Nephron progenitor cell (in vitro differentiated cells): Measurements from ENCODE around the gene PPP1R14C.

Experiments used
- DNase-seq: peaks from one replicate; pipeline ENCODE4 v3.0.0; 2021
- H3K27ac Mint-ChIP-seq: 2 replicates; pipeline ENCODE4 v1.8.0; 2021; ENCODE audit warnings: mild to moderate bottlenecking, moderate library complexity, mixed read lengths
- H3K27me3 Mint-ChIP-seq: 2 replicates; pipeline ENCODE4 v1.8.0; 2021; ENCODE audit warnings: mild to moderate bottlenecking, low read depth, mixed read lengths; ENCODE audit not compliant: poor library complexity
- H3K36me3 Mint-ChIP-seq: 2 replicates; pipeline ENCODE4 v1.8.0; 2021; ENCODE audit warnings: low read depth, mixed read lengths
- H3K4me1 Mint-ChIP-seq: 2 replicates; pipeline ENCODE4 v1.8.0; 2021; ENCODE audit warnings: mixed read lengths
- H3K4me3 Mint-ChIP-seq: 2 replicates; pipeline ENCODE4 v1.8.0; 2021; ENCODE audit warnings: mild to moderate bottlenecking, moderate library complexity, mixed read lengths
- H3K9me3 Mint-ChIP-seq: 2 replicates; pipeline ENCODE4 v1.8.0; 2021; ENCODE audit warnings: mild to moderate bottlenecking, moderate library complexity, mixed read lengths
- TF ChIP-seq, protein P1 (sequence below): fragments of 200-600 bp; sonication (generic); IDR thresholded peaks from 2 replicates; pipeline ENCODE4 v1.5.0; 2021; ENCODE audit warnings: antibody characterized with exemption

The PPP1R14C gene

DNA sequence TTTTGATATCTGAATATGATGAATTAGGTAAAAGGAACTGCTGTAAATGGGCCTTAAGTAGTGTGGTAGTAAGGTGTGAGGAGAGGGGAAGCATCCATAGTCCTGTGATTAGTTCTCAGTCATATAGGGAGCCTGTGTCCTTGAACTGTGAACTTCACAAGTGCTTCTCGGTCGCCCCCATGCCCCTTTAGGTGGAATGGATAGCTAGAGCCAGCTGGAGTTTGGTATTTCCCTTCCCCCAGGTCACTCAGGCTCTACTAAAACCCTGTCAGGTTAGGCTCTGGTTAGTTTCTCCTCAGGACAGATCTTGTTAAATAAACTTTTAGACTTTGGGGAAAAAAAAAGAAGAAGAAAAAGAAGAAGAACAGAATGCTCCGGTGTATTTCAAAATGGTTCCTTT, 82.0 kb downstream of the PPP1R14C start:
- peaks cover 8% of the 10 kb centered on the region for H3K9me3 Mint-ChIP-seq
- no peak overlapping the region for H3K4me3 Mint-ChIP-seq
- H3K36me3 Mint-ChIP-seq: peaks cover 11% of the 10 kb centered on the region
- peaks cover 37% of the 10 kb centered on the region for H3K4me1 Mint-ChIP-seq
- H3K27ac Mint-ChIP-seq: no peak overlapping the region
- TF ChIP-seq, protein P1, sequence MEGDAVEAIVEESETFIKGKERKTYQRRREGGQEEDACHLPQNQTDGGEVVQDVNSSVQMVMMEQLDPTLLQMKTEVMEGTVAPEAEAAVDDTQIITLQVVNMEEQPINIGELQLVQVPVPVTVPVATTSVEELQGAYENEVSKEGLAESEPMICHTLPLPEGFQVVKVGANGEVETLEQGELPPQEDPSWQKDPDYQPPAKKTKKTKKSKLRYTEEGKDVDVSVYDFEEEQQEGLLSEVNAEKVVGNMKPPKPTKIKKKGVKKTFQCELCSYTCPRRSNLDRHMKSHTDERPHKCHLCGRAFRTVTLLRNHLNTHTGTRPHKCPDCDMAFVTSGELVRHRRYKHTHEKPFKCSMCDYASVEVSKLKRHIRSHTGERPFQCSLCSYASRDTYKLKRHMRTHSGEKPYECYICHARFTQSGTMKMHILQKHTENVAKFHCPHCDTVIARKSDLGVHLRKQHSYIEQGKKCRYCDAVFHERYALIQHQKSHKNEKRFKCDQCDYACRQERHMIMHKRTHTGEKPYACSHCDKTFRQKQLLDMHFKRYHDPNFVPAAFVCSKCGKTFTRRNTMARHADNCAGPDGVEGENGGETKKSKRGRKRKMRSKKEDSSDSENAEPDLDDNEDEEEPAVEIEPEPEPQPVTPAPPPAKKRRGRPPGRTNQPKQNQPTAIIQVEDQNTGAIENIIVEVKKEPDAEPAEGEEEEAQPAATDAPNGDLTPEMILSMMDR: no peak
- H3K27me3 Mint-ChIP-seq: peaks cover 22% of the 10 kb centered on the region
- no peak for DNase-seq

DNA sequence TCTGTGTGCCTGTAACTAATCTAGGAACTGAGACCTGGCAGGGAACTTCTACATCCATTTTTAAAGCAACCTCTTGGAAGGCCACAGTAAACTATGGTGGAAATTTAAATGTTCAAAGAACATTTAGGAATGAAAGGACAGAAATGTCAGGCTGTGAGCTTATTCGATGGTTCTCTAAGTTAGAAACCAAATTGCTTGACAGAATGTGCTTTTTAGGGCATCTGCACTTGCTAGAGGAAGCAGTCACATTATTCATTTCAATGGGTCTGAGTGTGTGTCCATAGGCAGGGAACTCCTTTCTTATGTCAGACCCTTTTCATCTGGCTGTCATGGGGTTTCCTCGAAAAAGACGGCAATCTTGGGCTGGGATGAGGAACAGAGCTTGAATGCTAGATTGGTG, 84.4 kb downstream of the PPP1R14C start:
- Mint-ChIP-seq H3K27me3 (peaks cover 16% of the 10 kb centered on the region), H3K36me3 (peaks cover 14% of the 10 kb centered on the region), H3K27ac (no peak overlapping the region), H3K4me1 (peaks cover 38% of the 10 kb centered on the region), H3K4me3 (no peak overlapping the region), H3K9me3 (peaks cover 11% of the 10 kb centered on the region)
- TF ChIP-seq, protein P1: no peak
- no peak for DNase-seq

DNA sequence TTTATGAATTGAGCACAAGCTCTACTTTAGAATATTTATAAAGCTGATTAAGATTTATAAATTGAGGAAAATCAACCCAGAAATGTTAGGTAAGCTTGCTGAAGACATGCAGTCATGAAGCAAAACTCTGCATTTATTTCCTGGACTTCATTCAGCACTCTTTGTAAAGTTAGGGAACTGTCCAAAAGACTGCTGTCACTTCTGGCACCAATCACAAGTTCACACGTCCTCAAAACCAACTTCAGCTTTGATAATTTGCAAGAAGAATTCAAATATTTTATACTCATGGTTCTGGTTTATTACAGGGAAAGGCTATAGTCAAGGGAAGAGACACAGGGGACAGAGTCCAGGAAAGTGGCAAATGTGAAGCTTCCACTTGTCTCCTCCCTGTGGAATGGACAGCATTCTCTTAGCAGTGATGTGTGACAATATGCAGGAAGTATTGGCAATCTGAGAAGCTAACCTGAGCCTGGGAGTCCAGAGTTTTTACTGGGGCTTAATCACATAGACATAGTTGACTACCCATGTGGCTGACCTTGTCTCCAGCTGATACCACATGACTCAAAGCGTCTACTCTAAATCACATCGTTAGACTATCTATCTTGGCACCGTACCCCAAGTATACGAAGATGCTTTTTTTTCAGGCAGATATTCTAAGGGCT, 85.4 kb downstream of the PPP1R14C start:
- no peak for DNase-seq
- H3K27me3 Mint-ChIP-seq: peaks cover 18% of the 10 kb centered on the region
- peak overlapping the region; percentile 37 for H3K27ac Mint-ChIP-seq
- peaks cover 20% of the 10 kb centered on the region for H3K9me3 Mint-ChIP-seq
- TF ChIP-seq, protein P1: no peak
- peaks cover 23% of the 10 kb centered on the region for H3K36me3 Mint-ChIP-seq
- peaks cover 38% of the 10 kb centered on the region for H3K4me1 Mint-ChIP-seq
- peak overlapping the region; percentile 5 for H3K4me3 Mint-ChIP-seq

GRCh38 chr6:150229436-150230163, 86.8 kb downstream of the PPP1R14C start:
- H3K4me1 Mint-ChIP-seq: peaks cover 38% of the 10 kb centered on the region
- peaks cover 29% of the 10 kb centered on the region for H3K27me3 Mint-ChIP-seq
- DNase-seq: no peak
- peaks cover 13% of the 10 kb centered on the region for H3K36me3 Mint-ChIP-seq
- peak overlapping the region; percentile 17 for H3K4me3 Mint-ChIP-seq
- H3K9me3 Mint-ChIP-seq: peaks cover 14% of the 10 kb centered on the region
- TF ChIP-seq, protein P1: no peak
- H3K27ac Mint-ChIP-seq: no peak overlapping the region

GRCh38 chr6:150230164-150230561, 87.3 kb downstream of the PPP1R14C start:
- H3K4me1 Mint-ChIP-seq: peaks cover 38% of the 10 kb centered on the region
- H3K27ac Mint-ChIP-seq: no peak overlapping the region
- no peak overlapping the region for H3K4me3 Mint-ChIP-seq
- H3K9me3 Mint-ChIP-seq: peaks cover 13% of the 10 kb centered on the region
- TF ChIP-seq, protein P1: no peak
- peaks cover 25% of the 10 kb centered on the region for H3K27me3 Mint-ChIP-seq
- H3K36me3 Mint-ChIP-seq: peaks cover 15% of the 10 kb centered on the region
- no peak for DNase-seq
